T47D (cell line): ENCODE results near the gene PARP16.

ENCODE experiments used
- DNase-seq, 2 experiments: peaks; one replicate each; pipeline versions ENCODE4 v3.0.0 to v3.0.0-alpha.2; 2011 to 2012; ENCODE audit warnings: low read depth in 1 of 2, low spot score in 1 of 2
- JUND ChIP-seq: IDR thresholded peaks from 2 replicates; pipeline ENCODE4 v1.6.1; 2012; ENCODE audit warnings: low read depth
- in situ Hi-C: cut with HindIII; loops from 2 replicates; pipeline ENCODE4 v1.10.0; 2016; ENCODE audit warnings: low sequenced_read_pairs, low pct_unique_long_range_greater_than_20kb

The PARP16 gene

GRCh38 chr15:65286704-65287519 is at the start of gene PARP16:
TSS of gene PARP16 (minus strand) at chr15:65286883. CDS start at chr15:65286426, 457 bp downstream.
- in situ Hi-C loops = no loop called here
- DNase-seq = peak; percentile 73 to 91
- no peak for TF ChIP-seq JUND

- no peak for TF ChIP-seq JUND
- no peak for DNase-seq
Measured at GRCh38 chr15:65335278-65336055, 48.8 kb upstream of the PARP16 start.

GRCh38 chr15:65334586-65335231 is 48.0 kb upstream of the PARP16 start:
- in situ Hi-C loops = no loop called here
- no peak for DNase-seq
- no peak for TF ChIP-seq JUND

More at GRCh38 chr15:65335278-65336055, 48.8 kb upstream of the PARP16 start:
- in situ Hi-C loops = no loop called here

- no peak for DNase-seq
- TF ChIP-seq JUND = no peak
- in situ Hi-C loops = no loop called here
Measured at GRCh38 chr15:65333856-65334255, 47.2 kb upstream of the PARP16 start.

- TF ChIP-seq JUND = no peak
- in situ Hi-C loops = no loop called here
- no peak for DNase-seq
Measured at GRCh38 chr15:65333148-65333820, 46.6 kb upstream of the PARP16 start.

GRCh38 chr15:65332391-65333147 is 45.9 kb upstream of the PARP16 start:
- TF ChIP-seq JUND = no peak
- in situ Hi-C loops = no loop called here
- DNase-seq = no peak

GRCh38 chr15:65331811-65332210 is 45.1 kb upstream of the PARP16 start:
- no peak for TF ChIP-seq JUND
- in situ Hi-C loops = no loop called here
- no peak for DNase-seq

- TF ChIP-seq JUND = no peak
- in situ Hi-C loops = no loop called here
- no peak for DNase-seq
Measured at GRCh38 chr15:65330934-65331645, 44.4 kb upstream of the PARP16 start.

GRCh38 chr15:65329984-65330735 is 43.5 kb upstream of the PARP16 start:
- in situ Hi-C loops = no loop called here

GRCh38 chr15:65329288-65329983 is 42.8 kb upstream of the PARP16 start:
- DNase-seq = no peak
- in situ Hi-C loops = no loop called here
- no peak for TF ChIP-seq JUND

More at GRCh38 chr15:65329984-65330735, 43.5 kb upstream of the PARP16 start:
- DNase-seq = no peak
- no peak for TF ChIP-seq JUND
